GM19467 (cell line): Measurements from ENCODE around the gene FER1L5.

Source experiments
- ATAC-seq: cut with Tn5 transposase; IDR thresholded peaks from one replicate; pipeline ENCODE4 v1.9.1; 2021; ENCODE audit warnings: mild to moderate bottlenecking, moderate library complexity; ENCODE audit not compliant: unreplicated experiment

FER1L5 gene

GRCh38 chr2:96679848-96680247 lies 37.3 kb downstream of the FER1L5 start:
- ATAC-seq, result no peak

- ATAC-seq, result no peak
Observed at GRCh38 chr2:96680561-96681141, 38.1 kb downstream of the FER1L5 start.

GRCh38 chr2:96681540-96681939 lies 39.0 kb downstream of the FER1L5 start:
- ATAC-seq, result no peak

- ATAC-seq, result no peak
Observed at GRCh38 chr2:96683307-96683706, 40.7 kb downstream of the FER1L5 start.

GRCh38 chr2:96683972-96684820 lies 41.6 kb downstream of the FER1L5 start:
- no peak for ATAC-seq

- ATAC-seq, result no peak
Observed at GRCh38 chr2:96684883-96685576, 42.5 kb downstream of the FER1L5 start.

- ATAC-seq, result no peak
Observed at GRCh38 chr2:96685577-96686459, 43.3 kb downstream of the FER1L5 start.

- ATAC-seq, result no peak
Observed at GRCh38 chr2:96687266-96687665, 44.7 kb downstream of the FER1L5 start.

- ATAC-seq, result no peak
Observed at GRCh38 chr2:96687711-96688640, 45.4 kb downstream of the FER1L5 start.

- ATAC-seq, result no peak
Observed at GRCh38 chr2:96688649-96689430, 46.3 kb downstream of the FER1L5 start.

- no peak for ATAC-seq
Observed at GRCh38 chr2:96689431-96689991, 46.9 kb downstream of the FER1L5 start.

GRCh38 chr2:96690306-96691021 lies 47.9 kb downstream of the FER1L5 start:
- ATAC-seq, result no peak

- no peak for ATAC-seq
Observed at GRCh38 chr2:96691022-96691612, 48.6 kb downstream of the FER1L5 start.

GRCh38 chr2:96692094-96692971 lies 49.8 kb downstream of the FER1L5 start:
- no peak for ATAC-seq

GRCh38 chr2:96693286-96694200 lies 51.0 kb downstream of the FER1L5 start:
- ATAC-seq, result no peak

GRCh38 chr2:96694279-96694678 lies 51.7 kb downstream of the FER1L5 start:
- no peak for ATAC-seq
